ENCODE data around the gene PCYOX1L.

PCYOX1L gene

GRCh38 chr5:149401051-149401450 lies 43.2 kb downstream of the PCYOX1L start:
- in situ Hi-C loops (cut with MboI; ENCODE audit: low pct_unique_long_range_greater_than_20kb, low sequenced_read_pairs) = no loop called here
- no peak for DNase-seq

DNA sequence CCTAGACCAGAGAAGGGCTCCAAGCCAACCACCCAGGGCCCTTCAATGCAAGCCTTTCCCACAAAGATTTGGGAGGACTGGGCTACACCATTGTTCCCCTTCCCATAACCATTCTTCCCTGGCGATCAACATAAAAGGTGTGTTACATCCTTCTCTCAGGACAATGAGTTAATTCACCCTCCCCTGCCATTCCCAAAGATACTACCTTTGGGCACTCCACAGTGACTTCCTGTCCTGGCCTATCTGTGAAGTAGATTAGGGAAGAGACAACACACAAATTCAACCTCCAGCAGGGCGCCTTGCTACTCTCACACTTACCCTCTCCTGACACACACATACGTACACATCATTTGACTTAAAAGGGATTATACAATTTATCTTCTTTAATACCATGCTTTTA lies 44.4 kb downstream of the PCYOX1L start:
- no peak for DNase-seq
- in situ Hi-C loops (cut with MboI; ENCODE audit: low pct_unique_long_range_greater_than_20kb, low sequenced_read_pairs) = no loop called here

DNA sequence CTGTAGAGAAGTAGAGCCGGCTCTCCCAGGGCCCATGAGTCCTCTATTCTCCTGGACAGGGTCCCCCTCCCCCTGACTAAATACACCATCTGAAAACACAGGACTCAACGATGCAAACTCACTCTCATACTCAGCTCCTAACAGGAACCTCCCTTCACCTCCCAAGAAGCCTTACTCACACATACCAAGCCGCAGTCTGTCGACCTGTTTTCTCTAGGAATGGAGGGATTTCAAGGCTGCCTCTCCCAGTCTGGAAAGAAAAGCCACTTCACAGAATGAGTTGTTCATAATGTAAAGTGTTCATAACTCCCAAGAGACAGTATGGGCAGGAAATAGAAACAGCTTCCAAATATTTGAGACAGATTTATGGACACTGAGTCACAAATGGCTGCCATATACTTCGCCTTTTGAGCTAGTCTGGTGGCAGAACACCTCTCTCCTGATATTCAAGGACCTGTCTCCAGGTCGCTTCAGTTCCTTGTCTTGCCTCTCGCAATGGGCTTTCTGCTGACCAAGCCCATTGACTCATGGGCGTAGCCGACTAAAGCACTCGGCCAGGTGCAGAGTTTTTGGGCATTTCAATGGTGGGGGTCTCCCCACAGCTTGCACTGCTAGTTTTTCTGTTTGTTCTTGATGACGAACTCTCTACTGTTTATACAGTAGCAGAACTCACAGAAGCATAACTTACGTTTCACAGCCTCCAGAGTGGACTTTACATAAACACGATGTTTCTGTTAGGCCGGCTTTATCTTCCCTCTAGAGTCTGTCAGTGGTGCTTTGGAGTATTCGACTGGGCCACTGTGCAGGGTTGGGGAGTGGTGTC lies 46.3 kb downstream of the PCYOX1L start:
- in situ Hi-C loops (cut with MboI; ENCODE audit: low pct_unique_long_range_greater_than_20kb, low sequenced_read_pairs) = no loop called here
- no peak for DNase-seq

- no peak for DNase-seq
- in situ Hi-C loops (cut with MboI; ENCODE audit: low pct_unique_long_range_greater_than_20kb, low sequenced_read_pairs) = no loop called here
Measured at GRCh38 chr5:149404746-149405549, 47.1 kb downstream of the PCYOX1L start.

- in situ Hi-C loops (cut with MboI; ENCODE audit: low pct_unique_long_range_greater_than_20kb, low sequenced_read_pairs) = no loop called here
- DNase-seq = no peak
Measured at GRCh38 chr5:149405550-149406202, 47.8 kb downstream of the PCYOX1L start.

GRCh38 chr5:149406203-149406978 lies 48.5 kb downstream of the PCYOX1L start:
- DNase-seq = no peak
- in situ Hi-C loops (cut with MboI; ENCODE audit: low pct_unique_long_range_greater_than_20kb, low sequenced_read_pairs) = no loop called here

DNA sequence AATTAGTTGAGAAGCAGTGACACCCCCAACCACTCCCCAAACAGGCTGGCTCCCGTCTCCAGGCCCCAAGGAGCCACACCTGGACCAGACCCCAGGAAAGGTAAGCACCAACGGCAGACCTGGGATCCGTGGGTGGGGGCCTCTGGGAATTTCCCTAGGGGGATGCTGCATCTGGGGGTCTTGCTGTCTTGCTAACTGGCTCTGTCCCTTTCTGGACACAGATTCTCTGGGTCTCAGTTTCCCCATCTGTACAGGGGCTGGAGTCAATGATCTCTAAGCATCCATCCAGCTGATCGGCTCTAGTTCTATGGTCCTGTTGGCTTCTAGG lies 49.1 kb downstream of the PCYOX1L start:
- no peak for DNase-seq
- in situ Hi-C loops (cut with MboI; ENCODE audit: low pct_unique_long_range_greater_than_20kb, low sequenced_read_pairs) = no loop called here

GRCh38 chr5:149407323-149408251 lies 49.7 kb downstream of the PCYOX1L start:
- in situ Hi-C loops (cut with MboI; ENCODE audit: low pct_unique_long_range_greater_than_20kb, low sequenced_read_pairs) = no loop called here
- DNase-seq = no peak

GRCh38 chr5:149408252-149409099 lies 50.6 kb downstream of the PCYOX1L start:
- DNase-seq = no peak
- in situ Hi-C loops (cut with MboI; ENCODE audit: low pct_unique_long_range_greater_than_20kb, low sequenced_read_pairs) = no loop called here

DNA sequence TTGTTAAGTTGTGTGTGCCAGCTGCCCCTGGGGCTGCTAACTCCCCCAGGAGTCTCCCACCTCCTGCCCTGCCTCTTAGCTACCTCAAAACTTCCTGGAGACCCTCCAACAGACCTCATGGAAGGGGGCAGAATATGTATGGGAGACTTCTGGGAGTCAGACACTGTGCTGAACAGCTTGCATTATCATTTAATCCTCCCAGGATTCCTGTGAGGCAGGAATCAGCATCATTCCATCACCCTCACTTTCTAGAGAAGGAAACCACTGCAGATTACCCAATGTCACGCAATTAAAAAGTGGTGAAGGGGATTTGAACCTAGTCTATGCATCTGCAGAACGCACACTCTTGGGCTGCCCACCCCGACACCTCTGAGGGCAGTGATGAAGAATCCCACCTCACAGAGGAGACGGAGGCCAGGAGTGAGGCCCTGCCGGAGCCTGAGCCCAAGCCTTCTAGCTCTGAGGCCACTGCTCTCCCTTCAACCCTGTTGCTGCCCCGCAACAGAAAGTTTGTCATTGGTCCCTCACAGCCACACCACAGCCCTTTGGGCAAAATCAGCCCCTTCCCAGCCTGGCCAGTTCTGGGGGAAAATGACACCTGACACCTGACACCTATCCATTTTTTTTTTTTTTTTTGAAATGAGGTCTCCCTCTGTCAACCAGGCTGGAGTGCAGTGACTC lies 51.6 kb downstream of the PCYOX1L start:
- DNase-seq = no peak
- in situ Hi-C loops (cut with MboI; ENCODE audit: low pct_unique_long_range_greater_than_20kb, low sequenced_read_pairs) = no loop called here

DNA sequence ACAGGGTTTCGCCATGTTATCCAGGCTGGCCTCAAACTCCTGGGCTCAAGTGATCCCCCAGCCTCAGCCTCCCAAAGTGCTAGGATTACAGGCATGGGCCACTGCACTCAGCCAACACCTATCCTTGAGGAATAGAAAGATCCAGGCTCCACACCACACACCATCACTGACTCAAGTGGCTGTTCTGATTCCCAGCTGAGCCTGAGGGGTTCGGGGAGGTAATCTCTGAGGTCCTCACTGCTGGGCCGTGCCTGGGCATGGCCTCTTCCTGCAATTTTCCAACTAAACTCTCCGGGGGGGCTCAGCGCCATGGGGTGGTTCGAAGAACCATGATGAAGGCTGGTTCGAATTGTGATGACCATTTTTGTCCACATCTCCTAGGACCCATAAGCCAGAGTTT lies 52.2 kb downstream of the PCYOX1L start:
- DNase-seq = no peak
- in situ Hi-C loops (cut with MboI; ENCODE audit: low pct_unique_long_range_greater_than_20kb, low sequenced_read_pairs) = no loop called here

GRCh38 chr5:149410721-149411432 lies 53.0 kb downstream of the PCYOX1L start:
- DNase-seq = no peak
- in situ Hi-C loops (cut with MboI; ENCODE audit: low pct_unique_long_range_greater_than_20kb, low sequenced_read_pairs) = no loop called here

- DNase-seq = no peak
- in situ Hi-C loops (cut with MboI; ENCODE audit: low pct_unique_long_range_greater_than_20kb, low sequenced_read_pairs) = no loop called here
Measured at GRCh38 chr5:149411738-149412519, 54.1 kb downstream of the PCYOX1L start.

- in situ Hi-C loops (cut with MboI; ENCODE audit: low pct_unique_long_range_greater_than_20kb, low sequenced_read_pairs) = no loop called here
- no peak for DNase-seq
Measured at GRCh38 chr5:149412783-149413476, 55.1 kb downstream of the PCYOX1L start.

Measured in KBM-7 (cell line).